Endothelial cell of umbilical vein (primary cell): ENCODE measurements around the gene POU2AF3. TPM values are rescaled to one million over a fixed set of nuclear protein-coding genes. Genes with fewer than 3 reads are reported as not detected.

Experiments used
- BruUV-seq: library from RNA; stranded (reverse); fragments of 400-500 nt; replicated peaks from 2 replicates; lab custom pipeline; 2021; lab: Mats Ljungman, UMichigan
- CTCF ChIA-PET: fragments of 300-600, 350-600 bp; sonication (Branson Sonifier 250); formaldehyde crosslinking; loops from one replicate; lab custom pipeline; 2021; ENCODE audit warnings: antibody characterized with exemption, inconsistent platforms; lab: Charles Lee
- POLR2A ChIA-PET: fragments of 300-600, 350-600 bp; sonication (Branson Sonifier 250); formaldehyde crosslinking; loops from one replicate; lab custom pipeline; 2021; ENCODE audit warnings: antibody characterized with exemption, inconsistent platforms; lab: Charles Lee
- DNase-seq: peaks from one replicate; pipeline ENCODE4 v3.0.0-alpha.2; 2011; ENCODE audit warnings: low read depth, low spot score
- FAIRE-seq: peaks from 2 replicates; lab custom pipeline; 2011; peaks lifted over from hg19 to GRCh38; lab: Jason Lieb, UNC
- H2AFZ ChIP-seq: 2 replicates; pipeline ENCODE4 v1.6.0; 2012; ENCODE audit warnings: low read depth, low read length, control low read depth, inconsistent platforms
- H3K27ac ChIP-seq: 2 replicates; pipeline ENCODE4 v1.5.1; 2011; ENCODE audit warnings: low read depth, mild to moderate bottlenecking, control low read depth, low read length, moderate library complexity; ENCODE audit not compliant: insufficient read depth
- H3K27me3 ChIP-seq, 2 experiments: 2 replicates each; pipeline versions ENCODE4 v1.6.0 to v1.6.1; 2011; ENCODE audit warnings: low read length in 2 of 2, mixed read lengths in 1 of 2; ENCODE audit not compliant: control insufficient read depth in 2 of 2, insufficient read depth in 2 of 2
- H3K36me3 ChIP-seq, 2 experiments: 2 replicates in 1 of 2; 3 replicates in 1 of 2; pipeline ENCODE4 v1.5.1; 2011; ENCODE audit warnings: low read length in 2 of 2, mild to moderate bottlenecking in 1 of 2, moderate library complexity in 1 of 2; ENCODE audit not compliant: control insufficient read depth in 2 of 2, insufficient read depth in 2 of 2; ENCODE audit errors: extremely low read depth in 1 of 2
- H3K4me1 ChIP-seq: 3 replicates; pipeline ENCODE4 v1.5.1; 2011; ENCODE audit warnings: mild to moderate bottlenecking, low read length; ENCODE audit not compliant: control insufficient read depth, insufficient read depth; ENCODE audit errors: extremely low read depth
- H3K4me2 ChIP-seq: 2 replicates; pipeline ENCODE4 v1.6.1; 2011; ENCODE audit warnings: low read length, control low read depth, mixed read lengths; ENCODE audit not compliant: insufficient read depth
- H3K4me3 ChIP-seq, 3 experiments: fragments of 200-600 bp in 1 of 3; sonication (generic), shearing (Covaris generic) in 1 of 3; replicated peaks in 1 of 3; 2 replicates each; pipeline ENCODE4 v1.5.1; 2011 to 2016; ENCODE audit warnings: control low read depth in 3 of 3, low read length in 3 of 3, mild to moderate bottlenecking in 2 of 3, inconsistent platforms in 1 of 3, low read depth in 1 of 3, moderate library complexity in 1 of 3; ENCODE audit not compliant: insufficient read depth in 1 of 3
- H3K79me2 ChIP-seq: 2 replicates; pipeline ENCODE4 v1.6.0; 2012; ENCODE audit warnings: low read length, inconsistent platforms; ENCODE audit not compliant: control insufficient read depth, insufficient read depth
- H3K9ac ChIP-seq: replicated peaks from 2 replicates; pipeline ENCODE3; 2011; ENCODE audit warnings: low read length, control low read depth; ENCODE audit not compliant: insufficient read depth; ENCODE audit errors: extremely low read depth
- H3K9me1 ChIP-seq: replicated peaks from 3 replicates; pipeline ENCODE4 v1.6.0; 2011; ENCODE audit warnings: mild to moderate bottlenecking, low read length; ENCODE audit not compliant: control insufficient read depth, insufficient read depth; ENCODE audit errors: extremely low read depth
- H3K9me3 ChIP-seq: replicated peaks from 2 replicates; pipeline ENCODE4 v1.5.1; 2012; ENCODE audit warnings: low read length, inconsistent platforms; ENCODE audit not compliant: control insufficient read depth, insufficient read depth
- H4K20me1 ChIP-seq: replicated peaks from 2 replicates; pipeline ENCODE3; 2011; ENCODE audit warnings: mild to moderate bottlenecking, low read length; ENCODE audit not compliant: control insufficient read depth, insufficient read depth; ENCODE audit errors: extremely low read depth
- EZH2 ChIP-seq: IDR thresholded peaks from 2 replicates; pipeline ENCODE4 v1.6.1; 2012; ENCODE audit warnings: borderline replicate concordance, low read depth, mild to moderate bottlenecking, moderate library complexity, low read length, inconsistent platforms; ENCODE audit not compliant: severe bottlenecking
- GATA2 ChIP-seq: IDR thresholded peaks from 2 replicates; pipeline ENCODE4 v1.7.0; 2011; ENCODE audit warnings: low read depth, mild to moderate bottlenecking, moderate library complexity, mixed read lengths, low read length; ENCODE audit not compliant: insufficient read length, insufficient read depth
- JUN ChIP-seq: IDR thresholded peaks from 2 replicates; pipeline ENCODE4 v1.6.1; 2011; ENCODE audit warnings: borderline replicate concordance, low read depth; ENCODE audit not compliant: insufficient read length, insufficient read depth
- MYC ChIP-seq: IDR thresholded peaks from one replicate; pipeline ENCODE4 v1.6.1; 2011; ENCODE audit warnings: mild to moderate bottlenecking, low read depth, low read length
- POLR2A ChIP-seq: IDR thresholded peaks from 2 replicates; pipeline ENCODE4 v1.6.1; 2012; ENCODE audit warnings: low read depth, mild to moderate bottlenecking, control low read depth, low read length
- dilution Hi-C: fragments of 300-500 bp; cut with MboI; formaldehyde crosslinking; loops from one replicate; pipeline ENCODE4 v1.15.0; 2019; ENCODE audit warnings: low sequenced_read_pairs; ENCODE audit not compliant: extremely low pct_ligation_motif_present
- intact Hi-C: fragments of 100-400 bp; cut with micrococcal nuclease; formaldehyde crosslinking; loops from one replicate; pipeline ENCODE4 v1.10.0; 2022
- polyA plus RNA-seq, 4 experiments: library from polyadenylated mRNA; depleted of rRNA in 3 of 4; stranded (reverse) in 3 of 4; unstranded in 1 of 4; fragments of >200 nt; gene quantifications; 2 replicates each; pipeline versions ENCODE4 v1.2.1 to v1.2.3, GENCODE V29; 2011 to 2012; ENCODE audit warnings: missing spikeins in 1 of 4
- total RNA-seq: library from RNA; stranded (reverse); gene quantifications from 2 replicates; pipeline ENCODE4 v1.2.3, GENCODE V29; 2021
- TF ChIP-seq, protein P1 (sequence below): IDR thresholded peaks from 2 replicates; pipeline ENCODE4 v1.6.1; 2011; ENCODE audit not compliant: insufficient read depth, insufficient read length
- TF ChIP-seq, protein P2 (sequence below), 2 donors: IDR thresholded peaks; 1 replicate in 1 of 2; 2 replicates in 1 of 2; pipeline ENCODE4 v1.5.1; 2011; ENCODE audit warnings: low read length in 2 of 2, mild to moderate bottlenecking in 2 of 2, moderate library complexity in 2 of 2, control low read depth in 1 of 2, inconsistent platforms in 1 of 2, low read depth in 1 of 2; ENCODE audit not compliant: insufficient read depth in 1 of 2; ENCODE audit errors: extremely low read depth in 1 of 2

Gene POU2AF3
- total and polyA plus RNA-seq, 2 donors (not counting 3 experiments of a cell fraction or from before 2014, with no cell fraction given): not detected

DNA sequence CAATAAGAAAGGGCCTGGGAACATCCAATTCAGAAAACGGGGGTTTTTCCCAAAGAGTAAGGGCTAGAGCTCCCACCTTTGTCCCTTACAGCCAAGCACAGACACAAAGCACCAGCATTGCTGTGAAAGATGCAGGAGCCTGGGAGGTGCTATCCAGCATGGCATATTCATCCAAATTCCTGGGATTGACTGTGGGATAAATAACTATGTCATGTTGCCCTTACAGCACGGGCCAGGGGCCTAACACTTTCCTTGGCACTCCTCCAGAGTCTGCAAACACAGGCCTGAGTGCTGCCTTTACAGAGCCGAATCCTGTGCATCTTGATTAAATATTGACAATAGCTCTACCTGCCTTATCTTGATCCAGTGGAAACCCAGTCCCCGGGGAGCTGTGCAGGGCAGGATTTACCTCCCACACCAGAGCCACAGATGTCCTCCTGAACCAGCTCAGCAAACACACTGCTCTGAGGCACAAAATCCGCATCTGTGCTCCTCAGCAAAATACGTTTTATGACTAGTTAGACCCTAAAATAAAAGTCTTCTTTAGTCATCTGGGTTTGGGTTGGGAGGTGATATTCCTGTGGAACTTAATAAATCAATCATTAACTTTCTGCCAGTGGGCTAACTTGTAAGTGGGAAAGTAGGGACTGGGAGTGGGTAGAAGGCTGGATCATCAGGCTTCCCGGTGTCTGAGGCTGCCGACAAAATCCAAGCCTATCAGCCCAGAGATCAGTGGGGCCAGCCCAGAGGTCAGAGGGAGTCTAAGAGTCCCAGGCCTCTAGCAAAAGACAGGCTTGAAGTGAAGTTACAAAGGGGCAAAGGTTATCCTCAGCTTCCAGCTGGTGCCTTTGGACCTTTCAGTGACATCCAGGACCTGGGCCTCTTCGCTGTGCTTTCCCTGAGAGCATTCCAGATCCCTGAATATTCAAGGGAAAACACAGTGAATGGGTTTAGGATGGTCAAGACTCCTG lies 36.5 kb downstream of the POU2AF3 start:
- no TSS peak for BruUV-seq
- H3K27ac ChIP-seq: no peak overlapping the region
- FAIRE-seq: no peak
- no peaks in the 10 kb centered on the region for H4K20me1 ChIP-seq
- no peak overlapping the region for H3K4me3 ChIP-seq
- DNase-seq: no peak
- no peaks in the 10 kb centered on the region for H3K36me3 ChIP-seq
- dilution Hi-C loops (no loop called here), intact Hi-C loops (no loop called here)
- H3K4me2 ChIP-seq: no peak overlapping the region
- TF ChIP-seq JUN (no peak), GATA2 (no peak), POLR2A (no peak), EZH2 (no peak), MYC (no peak)
- TF ChIP-seq, protein P1, sequence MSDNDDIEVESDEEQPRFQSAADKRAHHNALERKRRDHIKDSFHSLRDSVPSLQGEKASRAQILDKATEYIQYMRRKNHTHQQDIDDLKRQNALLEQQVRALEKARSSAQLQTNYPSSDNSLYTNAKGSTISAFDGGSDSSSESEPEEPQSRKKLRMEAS: no peak
- TF ChIP-seq, protein P2, sequence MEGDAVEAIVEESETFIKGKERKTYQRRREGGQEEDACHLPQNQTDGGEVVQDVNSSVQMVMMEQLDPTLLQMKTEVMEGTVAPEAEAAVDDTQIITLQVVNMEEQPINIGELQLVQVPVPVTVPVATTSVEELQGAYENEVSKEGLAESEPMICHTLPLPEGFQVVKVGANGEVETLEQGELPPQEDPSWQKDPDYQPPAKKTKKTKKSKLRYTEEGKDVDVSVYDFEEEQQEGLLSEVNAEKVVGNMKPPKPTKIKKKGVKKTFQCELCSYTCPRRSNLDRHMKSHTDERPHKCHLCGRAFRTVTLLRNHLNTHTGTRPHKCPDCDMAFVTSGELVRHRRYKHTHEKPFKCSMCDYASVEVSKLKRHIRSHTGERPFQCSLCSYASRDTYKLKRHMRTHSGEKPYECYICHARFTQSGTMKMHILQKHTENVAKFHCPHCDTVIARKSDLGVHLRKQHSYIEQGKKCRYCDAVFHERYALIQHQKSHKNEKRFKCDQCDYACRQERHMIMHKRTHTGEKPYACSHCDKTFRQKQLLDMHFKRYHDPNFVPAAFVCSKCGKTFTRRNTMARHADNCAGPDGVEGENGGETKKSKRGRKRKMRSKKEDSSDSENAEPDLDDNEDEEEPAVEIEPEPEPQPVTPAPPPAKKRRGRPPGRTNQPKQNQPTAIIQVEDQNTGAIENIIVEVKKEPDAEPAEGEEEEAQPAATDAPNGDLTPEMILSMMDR (IDR thresholded peaks at IDR 0.05; ENCODE audit: extremely low read depth in 1 of 2, insufficient read depth in 1 of 2, low read depth in 1 of 2, low read length in 2 of 2): no peak
- H3K9me3 ChIP-seq: no peaks in the 10 kb centered on the region
- H2AFZ ChIP-seq: no peak overlapping the region
- H3K4me1 ChIP-seq: no peaks in the 10 kb centered on the region
- no peaks in the 10 kb centered on the region for H3K27me3 ChIP-seq
- no peak overlapping the region for H3K9ac ChIP-seq
- H3K79me2 ChIP-seq: no peaks in the 10 kb centered on the region
- ChIA-PET CTCF (no interaction called here), POLR2A (no interaction called here)
- H3K9me1 ChIP-seq: no peaks in the 10 kb centered on the region
